ENCODE data around the gene SLC35F2.

- TF ChIP-seq STAT6 (CRISPR knock-in tag; IDR thresholded peaks at IDR 0.05; ENCODE audit: borderline replicate concordance), result no peak
- TF ChIP-seq CTCF (CRISPR knock-in tag; IDR thresholded peaks at IDR 0.05), result no peak
- TF ChIP-seq ZFP41 (CRISPR knock-in tag; IDR thresholded peaks at IDR 0.05; ENCODE audit: borderline replicate concordance), result no peak
- TF ChIP-seq ATAD3A (CRISPR knock-in tag; IDR thresholded peaks at IDR 0.05), result no peak
- no peak for TF ChIP-seq PPARG (CRISPR knock-in tag; conservative IDR thresholded peaks at IDR 0.05)
These were observed 27.6 kb downstream of the SLC35F2 start for GRCh38 chr11:107830915-107831540.

Data from HepG2 (cell line).